Breast epithelium (tissue), 4 donors: ENCODE measurements around the gene RXFP3. TPM values are rescaled to one million over a fixed set of nuclear protein-coding genes. Genes with fewer than 3 reads are reported as not detected.

Experiments used
- DNase-seq, 2 donors: peaks; one replicate each; pipeline ENCODE4 v3.0.0-alpha.2; 2019; ENCODE audit warnings: low spot score in 2 of 2
- H3K27ac ChIP-seq, 2 donors: fragments of 200-600 bp; sonication (generic) in 1 of 2; one replicate each; pipeline ENCODE4 v1.5.1; 2016 to 2019; ENCODE audit warnings: mild to moderate bottlenecking in 1 of 2
- H3K27me3 ChIP-seq, 2 donors: fragments of 200-600 bp; sonication (generic) in 1 of 2; one replicate each; pipeline versions ENCODE4 v1.5.1 to v1.6.0; 2017 to 2019; ENCODE audit warnings: control low read depth in 1 of 2, mild to moderate bottlenecking in 1 of 2
- H3K36me3 ChIP-seq: fragments of 200-600 bp; one replicate; pipeline ENCODE4 v1.5.1; 2019
- H3K4me1 ChIP-seq, 2 donors: fragments of 200-600 bp; sonication (generic); one replicate each; pipeline ENCODE4 v1.5.1; 2016 to 2019; ENCODE audit warnings: control low read depth in 1 of 2
- H3K4me3 ChIP-seq, 3 donors: fragments of 200-600 bp; sonication (generic); 1 replicate in 2 of 3; 2 replicates in 1 of 3; pipeline ENCODE4 v1.5.1; 2016 to 2019; ENCODE audit warnings: mild to moderate bottlenecking in 3 of 3, moderate library complexity in 2 of 3
- H3K9me3 ChIP-seq, 2 donors: fragments of 200-600 bp; sonication (generic) in 1 of 2; one replicate each; pipeline ENCODE4 v1.5.1; 2016 to 2019; ENCODE audit warnings: control low read depth in 1 of 2
- POLR2A ChIP-seq: fragments of 450-650 bp; IDR thresholded peaks from one replicate; pipeline ENCODE4 v1.6.1; 2016; ENCODE audit warnings: antibody characterized with exemption, mild to moderate bottlenecking, moderate library complexity
- POLR2AphosphoS5 ChIP-seq, 3 donors: sonication (generic); formaldehyde crosslinking; IDR thresholded peaks; one replicate each; pipeline ENCODE4 v1.6.1; 2017; ENCODE audit warnings: antibody characterized with exemption in 3 of 3
- intact Hi-C: fragments of 100-400 bp; cut with DNase I; formaldehyde crosslinking; loops from one replicate; pipeline ENCODE4 v1.15.1; 2023; ENCODE audit warnings: low total_unique reads
- total RNA-seq, 3 donors: library from RNA; depleted of rRNA; stranded (reverse); fragments of >200 nt; gene quantifications; one replicate each; pipeline ENCODE4 v1.1.0, GENCODE V29; 2016
- TF ChIP-seq, protein P1 (sequence below), 3 donors: fragments of 450-650 bp; IDR thresholded peaks; one replicate each; pipeline ENCODE4 v1.5.1; 2016 to 2017; ENCODE audit warnings: antibody characterized with exemption in 3 of 3, mild to moderate bottlenecking in 3 of 3, moderate library complexity in 3 of 3

The RXFP3 gene
- total RNA-seq, 3 donors from 2014 or later: not detected

DNA sequence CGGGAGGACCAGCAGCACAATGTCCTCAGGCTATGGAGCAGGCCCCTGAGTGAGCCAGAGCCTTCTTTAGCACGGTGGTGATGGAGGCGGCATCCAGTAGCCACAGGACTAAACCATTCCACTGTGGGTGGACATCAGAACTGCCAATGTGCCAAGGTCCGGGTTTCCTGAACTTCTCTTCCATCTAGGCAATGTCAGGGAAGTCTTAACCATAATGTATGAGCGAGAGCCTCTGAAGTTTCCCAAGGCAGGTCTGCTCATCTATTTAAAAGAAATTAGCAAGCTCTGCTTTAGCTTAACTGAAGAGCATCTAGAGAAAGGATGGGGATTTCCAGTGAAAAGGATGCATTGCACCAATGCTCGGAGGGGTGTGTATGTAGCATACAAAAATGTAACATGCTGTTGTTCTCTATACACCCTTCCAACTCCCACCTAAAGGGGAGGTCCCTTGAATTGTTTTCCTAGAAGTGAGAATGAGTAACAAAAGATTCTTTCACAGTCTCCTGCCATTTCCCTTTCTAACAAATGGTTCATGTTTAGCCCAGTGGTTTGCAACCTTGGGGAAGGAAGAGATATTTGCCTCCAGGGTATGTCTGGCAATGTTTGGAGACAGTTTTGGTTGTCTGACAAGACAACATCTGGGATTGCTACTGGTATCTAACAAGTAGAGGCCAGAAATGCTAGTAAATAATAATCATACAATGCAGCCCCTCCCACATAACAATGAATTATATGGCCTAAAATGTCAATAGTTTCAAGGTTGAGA, 6.1 kb upstream of the RXFP3 start:
- Histone ChIP-seq H3K4me3 (no peak overlapping the region), H3K9me3 (no peaks in the 10 kb centered on the region), H3K27me3 (no peaks in the 10 kb centered on the region), H3K4me1 (no peaks in the 10 kb centered on the region), H3K27ac (no peak overlapping the region), H3K36me3 (no peaks in the 10 kb centered on the region)
- DNase-seq: no peak
- TF ChIP-seq, protein P1, sequence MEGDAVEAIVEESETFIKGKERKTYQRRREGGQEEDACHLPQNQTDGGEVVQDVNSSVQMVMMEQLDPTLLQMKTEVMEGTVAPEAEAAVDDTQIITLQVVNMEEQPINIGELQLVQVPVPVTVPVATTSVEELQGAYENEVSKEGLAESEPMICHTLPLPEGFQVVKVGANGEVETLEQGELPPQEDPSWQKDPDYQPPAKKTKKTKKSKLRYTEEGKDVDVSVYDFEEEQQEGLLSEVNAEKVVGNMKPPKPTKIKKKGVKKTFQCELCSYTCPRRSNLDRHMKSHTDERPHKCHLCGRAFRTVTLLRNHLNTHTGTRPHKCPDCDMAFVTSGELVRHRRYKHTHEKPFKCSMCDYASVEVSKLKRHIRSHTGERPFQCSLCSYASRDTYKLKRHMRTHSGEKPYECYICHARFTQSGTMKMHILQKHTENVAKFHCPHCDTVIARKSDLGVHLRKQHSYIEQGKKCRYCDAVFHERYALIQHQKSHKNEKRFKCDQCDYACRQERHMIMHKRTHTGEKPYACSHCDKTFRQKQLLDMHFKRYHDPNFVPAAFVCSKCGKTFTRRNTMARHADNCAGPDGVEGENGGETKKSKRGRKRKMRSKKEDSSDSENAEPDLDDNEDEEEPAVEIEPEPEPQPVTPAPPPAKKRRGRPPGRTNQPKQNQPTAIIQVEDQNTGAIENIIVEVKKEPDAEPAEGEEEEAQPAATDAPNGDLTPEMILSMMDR (IDR thresholded peaks at IDR 0.05): no peak
- no peak for TF ChIP-seq POLR2A
- no peak for TF ChIP-seq POLR2AphosphoS5 (IDR thresholded peaks at IDR 0.05)
- intact Hi-C loops: loop anchor here (10.0 kb wide), 1 partner anchor 1375 kb away; no protein-coding TSS in a partner anchor

DNA sequence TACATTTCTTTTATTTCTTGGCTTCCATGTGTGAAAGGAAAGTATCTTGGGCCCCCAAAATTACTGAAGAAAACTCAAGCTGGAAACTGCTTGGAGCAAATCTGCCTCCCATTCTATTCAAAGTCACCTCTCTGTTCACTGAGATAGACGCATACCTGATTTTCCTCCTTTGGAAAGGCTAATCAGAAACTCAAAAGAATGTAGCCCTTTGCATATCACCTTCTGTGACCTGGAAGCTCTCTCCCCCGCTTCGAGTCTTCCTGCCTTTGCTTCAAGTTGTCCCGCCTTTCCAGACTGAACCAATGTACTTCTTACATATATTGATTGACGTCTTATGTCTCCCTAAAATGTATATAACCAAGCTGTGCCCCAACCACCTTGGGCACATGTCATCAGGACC, 5.0 kb upstream of the RXFP3 start:
- intact Hi-C loops: no loop called here
- H3K4me3 ChIP-seq: no peak overlapping the region
- no peaks in the 10 kb centered on the region for H3K4me1 ChIP-seq
- no peak overlapping the region for H3K27ac ChIP-seq
- H3K9me3 ChIP-seq: no peaks in the 10 kb centered on the region
- peaks cover 0 to 4% of the 10 kb centered on the region in 2 donors for H3K27me3 ChIP-seq
- no peaks in the 10 kb centered on the region for H3K36me3 ChIP-seq
- TF ChIP-seq, protein P1 (IDR thresholded peaks at IDR 0.05): no peak
- TF ChIP-seq POLR2AphosphoS5 (IDR thresholded peaks at IDR 0.05): no peak
- TF ChIP-seq POLR2A: no peak
- DNase-seq: no peak

DNA sequence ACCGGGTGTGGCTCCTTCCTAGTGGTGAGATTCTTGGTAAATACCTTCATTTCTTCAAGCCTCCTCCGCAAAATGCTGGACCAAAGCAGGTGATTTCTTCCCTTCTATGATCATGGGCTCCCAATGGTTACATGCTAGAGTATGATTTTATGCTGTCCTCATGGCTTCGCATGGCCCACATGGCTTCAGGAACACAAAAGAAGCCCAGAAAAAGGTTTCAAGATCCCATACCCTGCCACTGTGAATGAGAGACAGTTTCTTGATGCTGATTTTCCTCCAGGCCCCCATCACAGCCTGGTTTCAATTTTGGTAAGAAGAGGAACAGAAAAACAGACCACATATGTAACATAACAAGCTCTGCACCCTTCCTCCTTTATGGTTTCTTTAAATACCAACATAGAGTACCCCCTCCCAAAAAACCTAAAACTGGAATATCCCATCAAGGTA, 2.4 kb upstream of the RXFP3 start:
- H3K9me3 ChIP-seq: no peaks in the 10 kb centered on the region
- no peaks in the 10 kb centered on the region for H3K36me3 ChIP-seq
- DNase-seq: no peak
- H3K4me1 ChIP-seq: peaks cover 0 to 4% of the 10 kb centered on the region in 2 donors
- peaks cover 8 to 30% of the 10 kb centered on the region in 2 donors for H3K27me3 ChIP-seq
- intact Hi-C loops: no loop called here
- no peak overlapping the region for H3K4me3 ChIP-seq
- no peak for TF ChIP-seq POLR2A
- TF ChIP-seq, protein P1 (IDR thresholded peaks at IDR 0.05): no peak
- no peak for TF ChIP-seq POLR2AphosphoS5 (IDR thresholded peaks at IDR 0.05)
- H3K27ac ChIP-seq: no peak overlapping the region

DNA sequence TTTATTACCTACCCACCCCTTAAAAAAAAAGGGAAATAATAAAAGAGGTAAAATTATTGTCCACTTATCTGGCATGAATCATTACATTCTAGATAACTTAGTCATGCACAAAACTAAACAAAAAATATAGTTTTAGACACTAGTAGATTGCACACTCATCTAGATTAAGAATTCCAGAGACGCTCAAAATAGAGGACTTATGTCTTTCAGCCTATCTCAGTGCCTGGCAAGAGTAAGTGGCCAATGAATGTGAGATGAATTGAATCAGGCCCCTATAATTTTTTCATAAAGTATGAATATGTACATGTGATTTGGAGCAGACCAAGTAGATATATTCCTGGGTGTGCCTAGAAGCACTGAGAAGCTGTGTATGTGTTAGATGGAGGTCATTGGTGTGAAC, 2.0 kb upstream of the RXFP3 start:
- Histone ChIP-seq H3K27me3 (peaks cover 8 to 34% of the 10 kb centered on the region in 2 donors), H3K9me3 (no peaks in the 10 kb centered on the region), H3K4me3 (no peak overlapping the region), H3K4me1 (peaks cover 0 to 4% of the 10 kb centered on the region in 2 donors), H3K36me3 (no peaks in the 10 kb centered on the region), H3K27ac (no peak overlapping the region)
- intact Hi-C loops: no loop called here
- no peak for DNase-seq
- TF ChIP-seq, protein P1 (IDR thresholded peaks at IDR 0.05): no peak
- TF ChIP-seq POLR2AphosphoS5 (IDR thresholded peaks at IDR 0.05): no peak
- no peak for TF ChIP-seq POLR2A

DNA sequence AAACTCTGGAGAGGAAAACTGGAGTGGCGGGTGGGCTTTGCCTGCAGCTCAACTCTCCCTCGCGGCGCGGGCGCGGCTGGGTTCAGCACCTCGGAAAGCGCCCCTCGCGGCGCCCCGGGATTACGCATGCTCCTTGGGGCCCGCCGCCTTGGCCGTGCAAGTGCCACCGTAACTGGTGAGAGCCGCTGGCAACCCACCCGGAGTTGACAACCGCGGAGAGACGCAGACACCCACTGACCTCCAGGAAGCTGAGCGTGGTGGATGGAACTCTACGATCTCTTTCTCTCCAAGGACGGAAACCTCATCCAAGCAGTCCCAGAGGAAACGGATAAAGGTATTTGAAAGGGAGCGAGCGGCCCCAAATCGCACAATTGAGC, 194 bp upstream of the RXFP3 start:
- Histone ChIP-seq H3K9me3 (no peaks in the 10 kb centered on the region), H3K27me3 (peaks cover 8 to 41% of the 10 kb centered on the region in 2 donors), H3K27ac (no peak overlapping the region), H3K4me1 (peaks cover 0 to 4% of the 10 kb centered on the region in 2 donors), H3K4me3 (peak overlapping the region; percentile 20 to 64 (median 34)), H3K36me3 (no peaks in the 10 kb centered on the region)
- intact Hi-C loops: no loop called here
- TF ChIP-seq, protein P1 (IDR thresholded peaks at IDR 0.05): peak in 1 of 3 donors; percentile 50
- TF ChIP-seq POLR2AphosphoS5 (IDR thresholded peaks at IDR 0.05) (no peak), POLR2A (no peak)
- DNase-seq: no peak
